Neuron (in vitro differentiated cells): Measurements from ENCODE around the gene DNAI1.

Experiments
- H2AFZ ChIP-seq: one replicate; pipeline ENCODE4 v1.6.1; 2013; ENCODE audit warnings: low read depth, mild to moderate bottlenecking, inconsistent platforms, low read length, moderate library complexity
- H3K27me3 ChIP-seq: one replicate; pipeline ENCODE4 v1.6.1; 2013; ENCODE audit warnings: low read length; ENCODE audit not compliant: insufficient read depth
- H3K36me3 ChIP-seq: one replicate; pipeline ENCODE4 v1.6.1; 2013; ENCODE audit warnings: low read length; ENCODE audit not compliant: insufficient read depth
- H3K4me1 ChIP-seq: one replicate; pipeline ENCODE4 v1.6.1; 2013; ENCODE audit warnings: low read length; ENCODE audit not compliant: insufficient read depth
- H3K4me3 ChIP-seq: 2 replicates; pipeline ENCODE4 v1.5.1; 2013; ENCODE audit warnings: mild to moderate bottlenecking, low read length, moderate library complexity
- H3K9me3 ChIP-seq: one replicate; pipeline ENCODE4 v1.6.1; 2013; ENCODE audit warnings: low read length

The DNAI1 gene

GRCh38 chr9:34547960-34548611 is 89.5 kb downstream of the DNAI1 start:
- H3K4me1 ChIP-seq = peaks cover 3% of the 10 kb centered on the region
- no peaks in the 10 kb centered on the region for H3K27me3 ChIP-seq
- peaks cover 21% of the 10 kb centered on the region for H3K36me3 ChIP-seq
- no peak overlapping the region for H3K4me3 ChIP-seq
- H3K9me3 ChIP-seq = no peaks in the 10 kb centered on the region
- H2AFZ ChIP-seq = no peak overlapping the region

- Histone ChIP-seq H3K9me3 (no peaks in the 10 kb centered on the region), H3K4me1 (peaks cover 3% of the 10 kb centered on the region), H2AFZ (no peak overlapping the region), H3K36me3 (peaks cover 29% of the 10 kb centered on the region), H3K27me3 (no peaks in the 10 kb centered on the region), H3K4me3 (no peak overlapping the region)
Observed at GRCh38 chr9:34549407-34549732, 90.8 kb downstream of the DNAI1 start.

GRCh38 chr9:34550016-34550680 is 91.5 kb downstream of the DNAI1 start:
- Histone ChIP-seq H3K4me3 (no peak overlapping the region), H3K9me3 (no peaks in the 10 kb centered on the region), H3K4me1 (peaks cover 3% of the 10 kb centered on the region), H3K27me3 (no peaks in the 10 kb centered on the region), H2AFZ (no peak overlapping the region), H3K36me3 (peaks cover 36% of the 10 kb centered on the region)

- no peak overlapping the region for H3K4me3 ChIP-seq
- H3K36me3 ChIP-seq = peaks cover 41% of the 10 kb centered on the region
- no peaks in the 10 kb centered on the region for H3K27me3 ChIP-seq
- no peaks in the 10 kb centered on the region for H3K9me3 ChIP-seq
- H3K4me1 ChIP-seq = peaks cover 3% of the 10 kb centered on the region
- no peak overlapping the region for H2AFZ ChIP-seq
Observed at GRCh38 chr9:34550681-34551270, 92.2 kb downstream of the DNAI1 start.

GRCh38 chr9:34551751-34552605 is 93.4 kb downstream of the DNAI1 start:
- no peak overlapping the region for H2AFZ ChIP-seq
- no peaks in the 10 kb centered on the region for H3K27me3 ChIP-seq
- no peak overlapping the region for H3K4me3 ChIP-seq
- H3K9me3 ChIP-seq = no peaks in the 10 kb centered on the region
- H3K4me1 ChIP-seq = peaks cover 3% of the 10 kb centered on the region
- H3K36me3 ChIP-seq = peaks cover 52% of the 10 kb centered on the region

- peaks cover 3% of the 10 kb centered on the region for H3K4me1 ChIP-seq
- no peak overlapping the region for H2AFZ ChIP-seq
- no peaks in the 10 kb centered on the region for H3K9me3 ChIP-seq
- peaks cover 57% of the 10 kb centered on the region for H3K36me3 ChIP-seq
- H3K27me3 ChIP-seq = no peaks in the 10 kb centered on the region
- H3K4me3 ChIP-seq = no peak overlapping the region
Observed at GRCh38 chr9:34552606-34552981, 94.0 kb downstream of the DNAI1 start.

GRCh38 chr9:34552986-34553385 is 94.4 kb downstream of the DNAI1 start:
- H3K27me3 ChIP-seq = no peaks in the 10 kb centered on the region
- peaks cover 3% of the 10 kb centered on the region for H3K4me1 ChIP-seq
- H3K4me3 ChIP-seq = no peak overlapping the region
- peaks cover 60% of the 10 kb centered on the region for H3K36me3 ChIP-seq
- no peak overlapping the region for H2AFZ ChIP-seq
- H3K9me3 ChIP-seq = no peaks in the 10 kb centered on the region

- Histone ChIP-seq H3K9me3 (no peaks in the 10 kb centered on the region), H3K4me1 (no peaks in the 10 kb centered on the region), H3K27me3 (no peaks in the 10 kb centered on the region), H3K36me3 (peaks cover 65% of the 10 kb centered on the region), H2AFZ (no peak overlapping the region), H3K4me3 (no peak overlapping the region)
Observed at GRCh38 chr9:34553511-34554021, 95.0 kb downstream of the DNAI1 start.

- Histone ChIP-seq H2AFZ (no peak overlapping the region), H3K27me3 (no peaks in the 10 kb centered on the region), H3K4me3 (no peak overlapping the region), H3K9me3 (no peaks in the 10 kb centered on the region), H3K36me3 (peaks cover 72% of the 10 kb centered on the region), H3K4me1 (no peaks in the 10 kb centered on the region)
Observed at GRCh38 chr9:34554211-34555001, 95.8 kb downstream of the DNAI1 start.

GRCh38 chr9:34555002-34555348 is 96.4 kb downstream of the DNAI1 start:
- H3K27me3 ChIP-seq = no peaks in the 10 kb centered on the region
- H3K9me3 ChIP-seq = no peaks in the 10 kb centered on the region
- H3K4me1 ChIP-seq = peaks cover 1% of the 10 kb centered on the region
- H2AFZ ChIP-seq = no peak overlapping the region
- no peak overlapping the region for H3K4me3 ChIP-seq
- peaks cover 72% of the 10 kb centered on the region for H3K36me3 ChIP-seq

- H2AFZ ChIP-seq = no peak overlapping the region
- H3K4me1 ChIP-seq = peaks cover 6% of the 10 kb centered on the region
- H3K27me3 ChIP-seq = no peaks in the 10 kb centered on the region
- no peaks in the 10 kb centered on the region for H3K9me3 ChIP-seq
- peaks cover 72% of the 10 kb centered on the region for H3K36me3 ChIP-seq
- H3K4me3 ChIP-seq = no peak overlapping the region
Observed at GRCh38 chr9:34555500-34555899, 96.9 kb downstream of the DNAI1 start.

GRCh38 chr9:34555936-34556525 is 97.4 kb downstream of the DNAI1 start:
- no peaks in the 10 kb centered on the region for H3K27me3 ChIP-seq
- H3K9me3 ChIP-seq = no peaks in the 10 kb centered on the region
- H2AFZ ChIP-seq = no peak overlapping the region
- H3K36me3 ChIP-seq = peaks cover 70% of the 10 kb centered on the region
- peaks cover 12% of the 10 kb centered on the region for H3K4me1 ChIP-seq
- H3K4me3 ChIP-seq = no peak overlapping the region
